Hematopoietic multipotent progenitor cell treated with erythropoietin and hydrocortisone succinate and interleukin-3 and kit ligand, for 6 days (in vitro differentiated cells): ENCODE measurements around the gene RAMAC.
A peak's percentile ranks its signal among the peaks of the same experiment; 100 is the strongest.
"Not testable (repeated sequence)": the region's sequence is repeated elsewhere in the genome, so short reads cannot be mapped to it uniquely, and the experiment has no call there.

ENCODE experiments used
- DNase-seq: peaks from one replicate; pipeline ENCODE4 v3.0.0-alpha.2; 2015

RAMAC gene

GRCh38 chr15:82985688-82986441 is at the start of gene RAMAC:
TSS of gene RAMAC (plus strand) at chr15:82986210. CDS start at chr15:82989019, 2,809 bp downstream.
- peak; percentile 99 for DNase-seq

- no peak for DNase-seq
These were observed 48.9 kb upstream of the RAMAC start for GRCh38 chr15:82936966-82937711.

GRCh38 chr15:82937712-82938058 is 48.3 kb upstream of the RAMAC start:
- no peak for DNase-seq

- DNase-seq: not testable (repeated sequence)
These were observed 46.3 kb upstream of the RAMAC start for GRCh38 chr15:82939678-82940077.

GRCh38 chr15:82942691-82943090 is 43.3 kb upstream of the RAMAC start:
- DNase-seq: no peak

GRCh38 chr15:82943176-82943575 is 42.8 kb upstream of the RAMAC start:
- peak; percentile 19 for DNase-seq

GRCh38 chr15:82944056-82944455 is 42.0 kb upstream of the RAMAC start:
- no peak for DNase-seq

GRCh38 chr15:82944821-82945220 is 41.2 kb upstream of the RAMAC start:
- no peak for DNase-seq

GRCh38 chr15:82945326-82945725 is 40.7 kb upstream of the RAMAC start:
- DNase-seq: no peak

GRCh38 chr15:82946155-82946701 is 39.8 kb upstream of the RAMAC start:
- no peak for DNase-seq

- DNase-seq: no peak
These were observed 35.7 kb upstream of the RAMAC start for GRCh38 chr15:82950295-82950694.

GRCh38 chr15:82950746-82951370 is 35.2 kb upstream of the RAMAC start:
- no peak for DNase-seq

GRCh38 chr15:82951472-82952157 is 34.4 kb upstream of the RAMAC start:
- DNase-seq: peak; percentile 52

- peak; percentile 58 for DNase-seq
These were observed 33.6 kb upstream of the RAMAC start, which contains the start of gene HOMER2 for GRCh38 chr15:82952158-82953081. TSS of gene HOMER2 (minus strand) at chr15:82952720. CDS start at chr15:82952535, 185 bp downstream.

GRCh38 chr15:82958638-82959037 is 27.4 kb upstream of the RAMAC start:
- no peak for DNase-seq

- no peak for DNase-seq
These were observed 26.6 kb upstream of the RAMAC start for GRCh38 chr15:82959423-82959822.

- DNase-seq: no peak
These were observed 25.2 kb upstream of the RAMAC start for GRCh38 chr15:82960766-82961165.

GRCh38 chr15:82963471-82964341 is 22.3 kb upstream of the RAMAC start:
- no peak for DNase-seq

- no peak for DNase-seq
These were observed 21.1 kb upstream of the RAMAC start for GRCh38 chr15:82964890-82965289.

GRCh38 chr15:82966671-82967071 is 19.3 kb upstream of the RAMAC start:
- DNase-seq: peak; percentile 46

- peak; percentile 58 for DNase-seq
These were observed 17.9 kb upstream of the RAMAC start for GRCh38 chr15:82968066-82968465.
